ENCODE measurements around the gene CNPY2. TPM values are rescaled to one million over a fixed set of nuclear protein-coding genes. Genes with fewer than 3 reads are reported as not detected.

Gene CNPY2
- total RNA-seq, 1 donor: 113 TPM

GRCh38 chr12:56304872-56305590 lies 10.8 kb downstream of the CNPY2 start:
- no peak overlapping the region for H3K4me3 ChIP-seq (ENCODE audit: low read depth, low read length)
- TF ChIP-seq CTCF (IDR thresholded peaks at IDR 0.05; ENCODE audit: insufficient read depth, low read depth, low read length): no peak
- no peak for DNase-seq (ENCODE audit: low read depth)

- H3K4me3 ChIP-seq (ENCODE audit: low read depth, low read length): no peak overlapping the region
- DNase-seq (ENCODE audit: low read depth): no peak
- no peak for TF ChIP-seq CTCF (IDR thresholded peaks at IDR 0.05; ENCODE audit: insufficient read depth, low read depth, low read length)
Observed at GRCh38 chr12:56304276-56304675, 11.5 kb downstream of the CNPY2 start.

GRCh38 chr12:56300644-56301464 lies 14.9 kb downstream of the CNPY2 start:
- H3K4me3 ChIP-seq (ENCODE audit: low read depth, low read length): peak overlapping the region; percentile 87
- no peak for DNase-seq (ENCODE audit: low read depth)
- no peak for TF ChIP-seq CTCF (IDR thresholded peaks at IDR 0.05; ENCODE audit: insufficient read depth, low read depth, low read length)

DNA sequence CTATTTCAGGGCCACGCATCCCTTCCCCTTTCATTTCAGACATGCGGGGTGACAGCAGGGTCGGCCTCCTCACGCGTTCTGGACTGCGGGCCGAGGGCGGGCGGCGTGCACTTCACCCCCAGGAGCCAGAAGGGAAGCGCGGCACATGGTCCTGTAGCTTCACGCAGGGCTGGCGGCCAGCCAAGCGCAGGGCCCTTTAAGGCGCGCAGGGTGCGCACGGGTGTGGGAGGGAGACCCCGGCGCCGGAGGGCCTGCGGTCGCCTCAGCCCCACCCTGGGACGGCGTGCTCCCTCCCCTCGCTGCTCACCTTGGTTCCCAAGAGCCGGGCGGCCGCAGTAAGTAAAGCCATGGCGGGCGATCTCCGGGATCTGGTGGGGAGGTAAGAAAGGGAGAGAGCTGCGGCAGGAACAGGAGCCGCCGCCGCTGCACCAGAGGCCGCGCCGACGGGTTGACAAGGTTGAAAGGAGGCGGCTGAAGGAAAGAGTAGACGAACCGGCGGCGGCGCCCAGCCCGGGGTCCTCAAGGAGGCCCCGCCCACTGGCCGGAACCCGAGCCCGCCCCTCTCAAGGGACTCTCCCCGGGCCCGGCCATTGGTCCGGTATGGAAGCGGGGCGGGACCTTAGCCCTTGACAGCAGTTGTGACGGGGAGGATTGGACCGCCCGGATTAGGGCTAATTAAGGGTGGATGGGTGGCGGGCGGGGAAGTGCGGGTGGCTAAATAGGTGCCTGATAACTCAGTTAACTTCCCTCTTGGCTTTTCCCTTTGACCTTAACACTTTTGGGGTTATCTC lies 15.7 kb downstream of the CNPY2 start, which contains the start of gene CS:
CS (minus strand) TSS at position 478 of the 791 bp plus-strand sequence; CDS start at position 349, 129 bp downstream.
- H3K4me3 ChIP-seq (ENCODE audit: low read depth, low read length): peak within 1 kb of the TSS; percentile 87
- DNase-seq (ENCODE audit: low read depth): peak; percentile 98
- TF ChIP-seq CTCF (IDR thresholded peaks at IDR 0.05; ENCODE audit: insufficient read depth, low read depth, low read length): no peak

- no peak for TF ChIP-seq CTCF (IDR thresholded peaks at IDR 0.05; ENCODE audit: insufficient read depth, low read depth, low read length)
- peak overlapping the region; percentile 87 for H3K4me3 ChIP-seq (ENCODE audit: low read depth, low read length)
- DNase-seq (ENCODE audit: low read depth): peak; percentile 5
Observed at GRCh38 chr12:56299308-56299852, 16.4 kb downstream of the CNPY2 start.

GRCh38 chr12:56298828-56299227 lies 17.0 kb downstream of the CNPY2 start:
- TF ChIP-seq CTCF (IDR thresholded peaks at IDR 0.05; ENCODE audit: insufficient read depth, low read depth, low read length): no peak
- no peak for DNase-seq (ENCODE audit: low read depth)
- peak overlapping the region; percentile 87 for H3K4me3 ChIP-seq (ENCODE audit: low read depth, low read length)

Measured in fibroblast of villous mesenchyme (primary cell).